Astrocyte (in vitro differentiated cells and primary cell): ENCODE results near the gene UBE2K. TPM values are rescaled to one million over a fixed set of nuclear protein-coding genes. Genes with fewer than 3 reads are reported as not detected.
"Not testable (repeated sequence)": the region's sequence is repeated elsewhere in the genome, so short reads cannot be mapped to it uniquely, and the experiment has no call there.

Experiments used
- DNase-seq: peaks from one replicate; pipeline ENCODE4 v3.0.0-alpha.2; 2010; ENCODE audit warnings: low read depth
- FAIRE-seq: peaks from 2 replicates; lab custom pipeline; 2011; peaks lifted over from hg19 to GRCh38; lab: Jason Lieb, UNC
- H2AFZ ChIP-seq: 2 replicates; pipeline ENCODE4 v1.6.0; 2012; ENCODE audit warnings: low read depth, low read length, inconsistent platforms
- H3K27ac ChIP-seq: 2 replicates; pipeline ENCODE4 v1.5.1; 2011; ENCODE audit warnings: low read depth, low read length, inconsistent platforms
- H3K27me3 ChIP-seq: 2 replicates; pipeline ENCODE4 v1.6.0; 2011; ENCODE audit warnings: low read length, inconsistent platforms; ENCODE audit not compliant: insufficient read depth
- H3K36me3 ChIP-seq: 2 replicates; pipeline ENCODE4 v1.5.1; 2011; ENCODE audit warnings: low read length, inconsistent platforms; ENCODE audit not compliant: insufficient read depth
- H3K4me1 ChIP-seq: 2 replicates; pipeline ENCODE4 v1.5.1; 2011; ENCODE audit warnings: low read length, inconsistent platforms; ENCODE audit not compliant: insufficient read depth
- H3K4me2 ChIP-seq: 2 replicates; pipeline ENCODE4 v1.6.0; 2012; ENCODE audit warnings: low read length, inconsistent platforms
- H3K4me3 ChIP-seq: 2 replicates; pipeline ENCODE4 v1.5.1; 2011; ENCODE audit warnings: low read depth, mild to moderate bottlenecking, low read length, inconsistent platforms; ENCODE audit not compliant: insufficient read depth
- H3K79me2 ChIP-seq: 2 replicates; pipeline ENCODE4 v1.6.0; 2012; ENCODE audit warnings: mild to moderate bottlenecking, low read length, inconsistent platforms; ENCODE audit not compliant: insufficient read depth
- H3K9ac ChIP-seq: 2 replicates; pipeline ENCODE4 v1.6.0; 2012; ENCODE audit warnings: mild to moderate bottlenecking, low read length, inconsistent platforms
- H3K9me3 ChIP-seq: 2 replicates; pipeline ENCODE4 v1.5.1; 2012; ENCODE audit warnings: low read depth, mild to moderate bottlenecking, low read length, inconsistent platforms; ENCODE audit not compliant: insufficient read depth
- H4K20me1 ChIP-seq: 2 replicates; pipeline ENCODE4 v1.6.0; 2012; ENCODE audit warnings: low read length, inconsistent platforms; ENCODE audit not compliant: insufficient read depth
- H3K27ac Mint-ChIP-seq: one replicate; pipeline ENCODE4 v1.8.0; 2021; ENCODE audit warnings: mild to moderate bottlenecking, mixed read lengths; ENCODE audit not compliant: unreplicated experiment
- H3K27me3 Mint-ChIP-seq: one replicate; pipeline ENCODE4 v1.8.0; 2021; ENCODE audit warnings: low read depth, mixed read lengths; ENCODE audit not compliant: unreplicated experiment
- H3K36me3 Mint-ChIP-seq: one replicate; pipeline ENCODE4 v1.8.0; 2021; ENCODE audit warnings: low read depth, mixed read lengths; ENCODE audit not compliant: unreplicated experiment
- H3K4me1 Mint-ChIP-seq: one replicate; pipeline ENCODE4 v1.8.0; 2021; ENCODE audit warnings: low read depth, mixed read lengths; ENCODE audit not compliant: unreplicated experiment
- H3K4me3 Mint-ChIP-seq: one replicate; pipeline ENCODE4 v1.8.0; 2021; ENCODE audit warnings: mild to moderate bottlenecking, moderate library complexity, mixed read lengths; ENCODE audit not compliant: unreplicated experiment
- H3K9me3 Mint-ChIP-seq: one replicate; pipeline ENCODE4 v1.8.0; 2021; ENCODE audit warnings: mild to moderate bottlenecking, mixed read lengths; ENCODE audit not compliant: unreplicated experiment
- EZH2 ChIP-seq: IDR thresholded peaks from 2 replicates; pipeline ENCODE4 v1.6.1; 2012; ENCODE audit warnings: mild to moderate bottlenecking, low read length, inconsistent platforms; ENCODE audit not compliant: insufficient read depth
- total RNA-seq: library from RNA; stranded (reverse); gene quantifications from 2 replicates; pipeline ENCODE4 v1.2.1, GENCODE V29; 2021
- TF ChIP-seq, protein P1 (sequence below): IDR thresholded peaks from 2 replicates; pipeline ENCODE4 v1.5.1; 2011; ENCODE audit warnings: low read depth, mild to moderate bottlenecking, inconsistent platforms, low read length, moderate library complexity; ENCODE audit not compliant: insufficient read depth

Gene UBE2K
- total RNA-seq, 1 donor from 2014 or later = 134 TPM

DNA sequence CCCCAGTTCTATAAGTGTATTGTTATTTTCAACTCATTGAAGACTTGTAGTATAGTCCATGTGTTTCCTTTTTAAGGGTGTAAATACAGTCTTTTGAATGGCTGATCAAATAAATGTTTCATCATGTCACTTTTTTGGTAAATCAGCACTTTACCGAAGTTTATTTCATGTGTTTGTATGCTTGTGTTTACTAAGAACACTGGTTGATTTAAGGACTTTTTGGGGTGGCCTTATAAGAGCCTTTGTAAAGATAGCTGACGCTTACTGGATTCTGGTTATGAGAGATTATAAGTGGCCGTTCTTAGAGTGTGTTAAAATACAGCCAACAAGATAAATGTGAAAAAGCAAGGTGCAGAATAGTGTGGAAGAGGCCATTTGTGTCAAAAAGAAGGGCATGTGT, 2.6 kb downstream of the UBE2K start:
- Histone ChIP-seq H3K27me3 (no peaks in the 10 kb centered on the region), H3K9me3 (no peaks in the 10 kb centered on the region), H4K20me1 (peaks cover 65% of the 10 kb centered on the region), H3K4me2 (peak overlapping the region; percentile 97), H3K27ac (no peak overlapping the region), H3K79me2 (peaks cover 77% of the 10 kb centered on the region), H3K4me3 (peak overlapping the region; percentile 96), H2AFZ (no peak overlapping the region), H3K4me1 (peaks cover 6% of the 10 kb centered on the region), H3K9ac (peak overlapping the region; percentile 99), H3K36me3 (no peaks in the 10 kb centered on the region)
- DNase-seq (no peak), FAIRE-seq (no peak)
- Mint-ChIP-seq H3K4me1 (peaks cover 10% of the 10 kb centered on the region), H3K27ac (peak overlapping the region; percentile 4), H3K4me3 (peak overlapping the region; percentile 99), H3K27me3 (no peaks in the 10 kb centered on the region), H3K9me3 (no peaks in the 10 kb centered on the region), H3K36me3 (no peaks in the 10 kb centered on the region)
- no peak for TF ChIP-seq EZH2
- TF ChIP-seq, protein P1, sequence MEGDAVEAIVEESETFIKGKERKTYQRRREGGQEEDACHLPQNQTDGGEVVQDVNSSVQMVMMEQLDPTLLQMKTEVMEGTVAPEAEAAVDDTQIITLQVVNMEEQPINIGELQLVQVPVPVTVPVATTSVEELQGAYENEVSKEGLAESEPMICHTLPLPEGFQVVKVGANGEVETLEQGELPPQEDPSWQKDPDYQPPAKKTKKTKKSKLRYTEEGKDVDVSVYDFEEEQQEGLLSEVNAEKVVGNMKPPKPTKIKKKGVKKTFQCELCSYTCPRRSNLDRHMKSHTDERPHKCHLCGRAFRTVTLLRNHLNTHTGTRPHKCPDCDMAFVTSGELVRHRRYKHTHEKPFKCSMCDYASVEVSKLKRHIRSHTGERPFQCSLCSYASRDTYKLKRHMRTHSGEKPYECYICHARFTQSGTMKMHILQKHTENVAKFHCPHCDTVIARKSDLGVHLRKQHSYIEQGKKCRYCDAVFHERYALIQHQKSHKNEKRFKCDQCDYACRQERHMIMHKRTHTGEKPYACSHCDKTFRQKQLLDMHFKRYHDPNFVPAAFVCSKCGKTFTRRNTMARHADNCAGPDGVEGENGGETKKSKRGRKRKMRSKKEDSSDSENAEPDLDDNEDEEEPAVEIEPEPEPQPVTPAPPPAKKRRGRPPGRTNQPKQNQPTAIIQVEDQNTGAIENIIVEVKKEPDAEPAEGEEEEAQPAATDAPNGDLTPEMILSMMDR = no peak

DNA sequence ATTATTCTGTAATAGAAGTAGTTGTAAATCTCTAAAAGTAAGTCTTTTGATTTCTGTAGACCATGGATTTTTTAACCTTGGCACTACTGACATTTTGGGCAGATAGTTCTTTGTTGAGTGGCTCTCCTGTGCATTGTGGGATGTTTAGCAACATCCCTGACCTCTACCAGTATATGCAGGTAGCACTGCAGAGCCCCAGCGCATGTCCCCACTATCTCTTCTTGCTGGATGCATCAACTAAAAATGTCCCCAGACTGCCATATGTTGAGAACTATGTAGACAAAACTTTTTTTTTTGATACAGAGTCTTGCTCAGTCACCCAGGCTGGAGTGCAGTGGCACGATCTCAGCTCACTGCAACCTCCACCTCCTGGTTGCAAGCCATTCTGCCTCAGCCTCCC, 4.8 kb downstream of the UBE2K start:
- Mint-ChIP-seq H3K27ac (no peak overlapping the region), H3K27me3 (no peaks in the 10 kb centered on the region), H3K4me3 (no peak overlapping the region), H3K36me3 (no peaks in the 10 kb centered on the region), H3K4me1 (peaks cover 10% of the 10 kb centered on the region), H3K9me3 (no peaks in the 10 kb centered on the region)
- Histone ChIP-seq H3K4me3 (no peak overlapping the region), H3K9me3 (no peaks in the 10 kb centered on the region), H3K4me2 (no peak overlapping the region), H3K79me2 (peaks cover 98% of the 10 kb centered on the region), H4K20me1 (peaks cover 83% of the 10 kb centered on the region), H3K27me3 (no peaks in the 10 kb centered on the region), H3K4me1 (peaks cover 15% of the 10 kb centered on the region), H3K27ac (no peak overlapping the region), H3K9ac (no peak overlapping the region), H3K36me3 (no peaks in the 10 kb centered on the region), H2AFZ (no peak overlapping the region)
- FAIRE-seq (no peak), DNase-seq (no peak)
- TF ChIP-seq, protein P1 = no peak

DNA sequence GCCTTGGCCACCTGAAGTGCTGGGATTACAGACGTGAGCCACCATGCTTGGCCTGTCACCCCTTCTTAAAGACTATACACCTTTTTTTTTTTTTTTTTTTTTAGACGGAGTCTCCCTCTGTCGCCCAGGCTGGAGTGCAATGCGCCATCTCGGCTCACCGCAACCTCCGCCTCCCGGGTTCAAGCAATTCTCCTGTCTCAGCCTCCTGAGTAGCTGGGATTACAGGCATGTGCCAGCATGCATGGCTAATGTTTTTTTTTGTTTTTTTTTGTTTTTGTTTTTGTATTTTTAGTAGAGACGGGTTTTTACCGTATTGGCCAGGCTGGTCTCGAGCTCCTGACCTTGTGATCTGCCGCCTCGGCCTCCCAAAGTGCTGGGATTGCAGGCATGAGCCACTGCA, 6.9 kb downstream of the UBE2K start:
- Histone ChIP-seq H3K4me1 (peaks cover 18% of the 10 kb centered on the region), H3K79me2 (peaks cover 100% of the 10 kb centered on the region), H4K20me1 (peaks cover 88% of the 10 kb centered on the region)
- H3K9me3 Mint-ChIP-seq, H3K9ac ChIP-seq, H2AFZ ChIP-seq, H3K27ac ChIP-seq, H3K36me3 ChIP-seq, H3K36me3 Mint-ChIP-seq, H3K27me3 ChIP-seq, DNase-seq, FAIRE-seq, H3K4me3 ChIP-seq, H3K27me3 Mint-ChIP-seq, H3K9me3 ChIP-seq, H3K4me3 Mint-ChIP-seq, H3K27ac Mint-ChIP-seq, H3K4me2 ChIP-seq: not testable (repeated sequence)
- peaks cover 26% of the 10 kb centered on the region for H3K4me1 Mint-ChIP-seq
